ENCODE results near the gene PITPNM2.

DNA sequence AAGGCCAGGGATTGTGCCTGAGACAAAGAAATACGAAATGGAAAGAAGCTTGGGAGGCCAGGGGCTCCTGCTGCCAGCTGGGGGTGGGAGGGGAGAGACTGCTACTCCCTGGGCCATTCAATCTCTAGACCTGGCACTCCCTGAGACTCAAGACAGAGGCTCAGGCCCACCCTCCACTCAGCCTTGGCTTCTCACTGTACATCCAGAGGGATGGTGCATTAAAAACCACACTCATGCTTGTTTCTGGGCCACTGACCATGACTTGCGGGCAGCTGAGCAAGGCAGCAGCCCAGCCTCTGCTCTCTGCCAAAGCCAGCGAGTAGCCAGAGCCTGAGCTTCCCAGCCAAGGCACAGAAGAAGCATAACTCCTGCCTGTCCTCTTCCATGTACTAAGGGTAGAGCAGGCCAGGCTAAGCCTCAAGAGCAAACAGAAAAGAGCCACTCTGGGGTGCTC lies 41.5 kb downstream of the PITPNM2 start:
- TF ChIP-seq, protein P1, sequence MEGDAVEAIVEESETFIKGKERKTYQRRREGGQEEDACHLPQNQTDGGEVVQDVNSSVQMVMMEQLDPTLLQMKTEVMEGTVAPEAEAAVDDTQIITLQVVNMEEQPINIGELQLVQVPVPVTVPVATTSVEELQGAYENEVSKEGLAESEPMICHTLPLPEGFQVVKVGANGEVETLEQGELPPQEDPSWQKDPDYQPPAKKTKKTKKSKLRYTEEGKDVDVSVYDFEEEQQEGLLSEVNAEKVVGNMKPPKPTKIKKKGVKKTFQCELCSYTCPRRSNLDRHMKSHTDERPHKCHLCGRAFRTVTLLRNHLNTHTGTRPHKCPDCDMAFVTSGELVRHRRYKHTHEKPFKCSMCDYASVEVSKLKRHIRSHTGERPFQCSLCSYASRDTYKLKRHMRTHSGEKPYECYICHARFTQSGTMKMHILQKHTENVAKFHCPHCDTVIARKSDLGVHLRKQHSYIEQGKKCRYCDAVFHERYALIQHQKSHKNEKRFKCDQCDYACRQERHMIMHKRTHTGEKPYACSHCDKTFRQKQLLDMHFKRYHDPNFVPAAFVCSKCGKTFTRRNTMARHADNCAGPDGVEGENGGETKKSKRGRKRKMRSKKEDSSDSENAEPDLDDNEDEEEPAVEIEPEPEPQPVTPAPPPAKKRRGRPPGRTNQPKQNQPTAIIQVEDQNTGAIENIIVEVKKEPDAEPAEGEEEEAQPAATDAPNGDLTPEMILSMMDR (conservative IDR thresholded peaks at IDR 0.05) = no peak
- TF ChIP-seq ZFX (IDR thresholded peaks at IDR 0.05) = no peak
